ENCODE results near the gene HOXA11. TPM values are rescaled to one million over a fixed set of nuclear protein-coding genes. Genes with fewer than 3 reads are reported as not detected.

HOXA11 gene
- total RNA-seq, 2 donors from 2014 or later: not detected

- no peak for ATAC-seq
- no peak for DNase-seq
Measured at GRCh38 chr7:27174874-27175625, 10.0 kb downstream of the HOXA11 start.

GRCh38 chr7:27173956-27174873, 10.8 kb downstream of the HOXA11 start, which contains the start of gene HOXA10:
Gene HOXA10 (minus strand): TSS chr7:27174320. CDS start chr7:27174306, 14 bp downstream.
- no peak for ATAC-seq
- intact Hi-C loops (cut with DNase I): no loop called here
- no peak for DNase-seq

More at GRCh38 chr7:27174874-27175625, 10.0 kb downstream of the HOXA11 start:
- intact Hi-C loops (cut with DNase I): no loop called here

- intact Hi-C loops (cut with DNase I): no loop called here
Measured at GRCh38 chr7:27173511-27173955, 11.5 kb downstream of the HOXA11 start.

GRCh38 chr7:27172823-27173510, 12.1 kb downstream of the HOXA11 start:
- DNase-seq (peak; percentile 21), ATAC-seq (peak; percentile 41 to 47)
- intact Hi-C loops (cut with DNase I): no loop called here

More at GRCh38 chr7:27173511-27173955, 11.5 kb downstream of the HOXA11 start:
- peak; percentile 48 to 64 for ATAC-seq
- no peak for DNase-seq

GRCh38 chr7:27172315-27172774, 12.7 kb downstream of the HOXA11 start:
- intact Hi-C loops (cut with DNase I): no loop called here
- peak; percentile 8 for DNase-seq
- no peak for ATAC-seq

GRCh38 chr7:27171637-27172314, 13.3 kb downstream of the HOXA11 start:
- no peak for ATAC-seq
- intact Hi-C loops (cut with DNase I): no loop called here
- peak; percentile 11 for DNase-seq

- intact Hi-C loops (cut with DNase I): no loop called here
- DNase-seq (peak; percentile 14), ATAC-seq (no peak)
Measured at GRCh38 chr7:27171325-27171636, 13.8 kb downstream of the HOXA11 start.

GRCh38 chr7:27170426-27171324, 14.4 kb downstream of the HOXA11 start:
- intact Hi-C loops (cut with DNase I): no loop called here
- DNase-seq (no peak), ATAC-seq (no peak)

GRCh38 chr7:27169658-27170425, 15.2 kb downstream of the HOXA11 start:
- ATAC-seq (no peak), DNase-seq (peak; percentile 16)
- intact Hi-C loops (cut with DNase I): loop anchor here (10.0 kb wide), 2 partner anchors 785 to 1305 kb away; no protein-coding TSS in a partner anchor

GRCh38 chr7:27168265-27168947, 16.6 kb downstream of the HOXA11 start:
- intact Hi-C loops (cut with DNase I): loop anchor here (10.0 kb wide), 2 partner anchors 784 to 1304 kb away; no protein-coding TSS in a partner anchor
- peak; percentile 10 for DNase-seq
- ATAC-seq: no peak

- ATAC-seq (no peak), DNase-seq (no peak)
- intact Hi-C loops (cut with DNase I): loop anchor here (10.0 kb wide), 2 partner anchors 783 to 1303 kb away; no protein-coding TSS in a partner anchor
Measured at GRCh38 chr7:27167916-27168264, 17.1 kb downstream of the HOXA11 start.

GRCh38 chr7:27166531-27167505, 18.2 kb downstream of the HOXA11 start:
- DNase-seq: peak; percentile 14
- intact Hi-C loops (cut with DNase I): loop anchor here (10.0 kb wide), 2 partner anchors 782 to 1302 kb away; no protein-coding TSS in a partner anchor
- no peak for ATAC-seq

GRCh38 chr7:27165996-27166530, 19.0 kb downstream of the HOXA11 start:
- no peak for ATAC-seq

GRCh38 chr7:27165089-27165995, 19.7 kb downstream of the HOXA11 start, which contains the start of gene HOXA9:
Gene HOXA9 (minus strand): TSS chr7:27165537. CDS start chr7:27165457, 80 bp downstream.
- intact Hi-C loops (cut with DNase I): loop anchor here (10.0 kb wide), 2 partner anchors 781 to 1301 kb away; no protein-coding TSS in a partner anchor
- DNase-seq: peak; percentile 30
- no peak for ATAC-seq

More at GRCh38 chr7:27165996-27166530, 19.0 kb downstream of the HOXA11 start:
- intact Hi-C loops (cut with DNase I): loop anchor here (10.0 kb wide), 2 partner anchors 781 to 1301 kb away; no protein-coding TSS in a partner anchor
- DNase-seq: peak; percentile 15
